Upper lobe of left lung (tissue), 6 donors: Measurements from ENCODE around the gene TMEM101. TPM values are rescaled to one million over a fixed set of nuclear protein-coding genes. Genes with fewer than 3 reads are reported as not detected.

Experiments used
- ATAC-seq, 2 donors: fragments of 200-7000 bp; cut with Tn5 transposase; one replicate each; pipeline ENCODE4 v1.9.1; 2022; ENCODE audit warnings: mild to moderate bottlenecking in 2 of 2, moderate library complexity in 2 of 2; ENCODE audit not compliant: low FRiP score in 2 of 2
- DNase-seq, 2 donors: peaks; one replicate each; pipeline ENCODE4 v3.0.0-alpha.2; 2019 to 2020
- H3K27ac ChIP-seq, 4 donors: fragments of 200-600 bp; sonication (generic); one replicate each; pipeline ENCODE4 v1.5.1; 2016 to 2019
- H3K27me3 ChIP-seq, 4 donors: fragments of 200-600 bp; sonication (generic); one replicate each; pipeline ENCODE4 v1.5.1; 2017 to 2019
- H3K36me3 ChIP-seq, 4 donors: fragments of 200-600 bp; sonication (generic); one replicate each; pipeline ENCODE4 v1.5.1; 2016 to 2019
- H3K4me1 ChIP-seq, 4 donors: fragments of 200-600 bp; sonication (generic); one replicate each; pipeline ENCODE4 v1.5.1; 2018 to 2019
- H3K4me3 ChIP-seq, 4 donors: fragments of 200-600 bp; sonication (generic); one replicate each; pipeline ENCODE4 v1.5.1; 2017 to 2019; ENCODE audit warnings: mild to moderate bottlenecking in 2 of 4, moderate library complexity in 1 of 4
- H3K9me3 ChIP-seq, 4 donors: fragments of 200-600 bp; sonication (generic); one replicate each; pipeline ENCODE4 v1.5.1; 2018 to 2019
- CTCF ChIP-seq, 6 experiments: fragments of 450-650 bp in 4 of 6; fragments of 200-600 bp in 2 of 6; sonication (generic) in 2 of 6; IDR thresholded peaks; one replicate each; pipeline ENCODE4 v1.5.1; 2016 to 2019; ENCODE audit warnings: antibody characterized with exemption in 6 of 6
- EP300 ChIP-seq, 4 donors: sonication (generic); formaldehyde crosslinking; IDR thresholded peaks; one replicate each; pipeline ENCODE4 v1.5.1; 2017; ENCODE audit warnings: antibody characterized with exemption in 4 of 4, control low read depth in 2 of 4
- POLR2A ChIP-seq, 4 donors: fragments of 450-650 bp; IDR thresholded peaks; one replicate each; pipeline ENCODE4 v1.5.1; 2016 to 2017; ENCODE audit warnings: antibody characterized with exemption in 4 of 4, mild to moderate bottlenecking in 2 of 4
- POLR2AphosphoS5 ChIP-seq, 2 donors: sonication (generic); formaldehyde crosslinking; IDR thresholded peaks; one replicate each; pipeline ENCODE4 v1.5.1; 2017; ENCODE audit warnings: antibody characterized with exemption in 2 of 2
- WGBS, 2 donors: methylation state at CpG; one replicate each; pipeline ENCODE4 v1.1.5; 2017 to 2018; 5-methylcytosine and 5-hydroxymethylcytosine counted together
- total RNA-seq, 6 donors: library from RNA; depleted of rRNA in 4 of 6; stranded (reverse); fragments of >200 nt in 4 of 6; gene quantifications; one replicate each; pipeline versions ENCODE4 v1.1.0 to v1.2.1, GENCODE V29; 2016 to 2021
- donor health status: DM: no; HTN: no; CAD: no; lungs with moderate emphysema.
- donor health status: DM: no; HTN: yes; CAD: no; lungs with severe emphysema.

Gene TMEM101
- total RNA-seq, 6 donors from 2014 or later: 10.5 to 36.9 (median 29.1) TPM

GRCh38 chr17:44006598-44007345, 8.0 kb downstream of the TMEM101 start:
- DNase-seq (peak; percentile 100), ATAC-seq (peak; percentile 95 to 96)
- Histone ChIP-seq H3K4me3 (peak overlapping the region; percentile 44 to 66 (median 58)), H3K9me3 (no peaks in the 10 kb centered on the region), H3K4me1 (peaks cover 32 to 48% (median 34%) of the 10 kb centered on the region in 4 donors), H3K27ac (peak overlapping the region; percentile 46 to 81 (median 76)), H3K27me3 (peaks cover 0 to 20% (median 14%) of the 10 kb centered on the region in 4 donors), H3K36me3 (peaks cover 0 to 15% (median 5%) of the 10 kb centered on the region in 4 donors)
- TF ChIP-seq POLR2AphosphoS5 (IDR thresholded peaks at IDR 0.05) (peak; percentile 39 to 53), CTCF (IDR thresholded peaks at IDR 0.05) (peak in 4 of 6 experiments; percentile 28 to 70 (median 49)), POLR2A (IDR thresholded peaks at IDR 0.05) (peak in 2 of 4 donors; percentile 47 to 55), EP300 (IDR thresholded peaks at IDR 0.05) (no peak)
- WGBS, 2 donors: 0 to 1% methylated on average over 29 to 37 of the region's 40 CpGs

DNA sequence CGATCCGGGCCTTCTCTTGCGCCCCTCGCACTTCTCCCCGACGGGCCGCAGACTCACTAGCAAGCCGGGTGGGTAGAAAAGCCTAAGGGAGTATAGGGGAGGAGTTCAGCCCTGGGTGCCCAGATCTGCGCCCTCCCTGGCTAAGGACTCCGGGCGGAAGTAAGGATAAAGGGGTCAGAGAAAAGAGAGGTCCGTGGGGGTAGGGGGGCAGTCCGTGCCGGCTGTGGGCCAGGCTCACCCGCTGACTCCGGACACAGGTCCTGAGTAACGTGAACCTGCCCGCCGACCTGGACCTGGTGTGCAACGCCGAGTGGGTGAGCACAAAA, 8.5 kb downstream of the TMEM101 start:
- peaks cover 0 to 12% (median 4%) of the 10 kb centered on the region in 4 donors for H3K36me3 ChIP-seq
- DNase-seq: no peak
- H3K9me3 ChIP-seq: no peaks in the 10 kb centered on the region
- peaks cover 0 to 20% (median 14%) of the 10 kb centered on the region in 4 donors for H3K27me3 ChIP-seq
- H3K27ac ChIP-seq: peak overlapping the region; percentile 46 to 81 (median 76)
- TF ChIP-seq CTCF (IDR thresholded peaks at IDR 0.05) (no peak), POLR2A (IDR thresholded peaks at IDR 0.05) (no peak), EP300 (IDR thresholded peaks at IDR 0.05) (no peak), POLR2AphosphoS5 (IDR thresholded peaks at IDR 0.05) (no peak)
- WGBS, 2 donors: 2 to 4% methylated on average over 21 of the region's 21 CpGs
- peak in 1 of 2 donors; percentile 4 for ATAC-seq
- peak overlapping the region; percentile 44 to 66 (median 58) for H3K4me3 ChIP-seq
- H3K4me1 ChIP-seq: peaks cover 32 to 48% (median 34%) of the 10 kb centered on the region in 4 donors

DNA sequence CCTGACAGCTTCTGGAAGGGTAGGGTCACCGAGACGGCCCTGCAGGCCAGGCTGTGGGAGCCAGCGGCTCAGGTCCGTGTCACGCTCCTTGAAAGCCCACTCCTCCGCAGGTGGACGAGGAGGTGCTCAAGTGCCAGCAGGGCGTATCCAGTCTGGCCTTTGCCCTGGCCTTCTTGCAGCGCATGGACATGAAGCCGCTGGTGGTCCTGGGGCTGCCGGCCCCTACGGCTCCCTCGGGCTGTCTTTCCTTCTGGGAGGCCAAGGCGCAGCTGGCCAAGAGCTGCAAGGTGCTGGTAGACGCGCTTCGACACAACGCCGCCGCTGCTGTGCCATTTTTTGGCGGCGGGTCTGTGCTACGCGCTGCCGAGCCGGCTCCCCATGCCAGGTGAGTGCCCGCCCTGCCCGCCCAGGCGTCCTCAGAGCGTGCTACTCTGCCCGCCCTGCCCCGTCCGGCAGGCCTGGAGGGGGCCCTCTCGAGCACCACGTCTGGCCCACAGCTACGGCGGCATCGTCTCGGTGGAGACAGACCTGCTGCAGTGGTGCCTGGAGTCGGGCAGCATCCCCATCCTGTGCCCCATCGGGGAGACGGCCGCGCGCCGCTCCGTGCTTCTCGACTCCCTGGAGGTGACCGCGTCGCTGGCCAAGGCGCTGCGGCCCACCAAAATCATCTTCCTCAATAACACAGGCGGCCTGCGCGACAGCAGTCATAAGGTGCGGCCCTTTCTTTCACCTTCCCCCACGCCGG, 9.1 kb downstream of the TMEM101 start:
- Histone ChIP-seq H3K27ac (peak overlapping the region; percentile 46 to 81 (median 76)), H3K27me3 (peaks cover 0 to 20% (median 14%) of the 10 kb centered on the region in 4 donors), H3K9me3 (no peaks in the 10 kb centered on the region), H3K36me3 (peaks cover 0 to 12% (median 4%) of the 10 kb centered on the region in 4 donors), H3K4me3 (peak overlapping the region; percentile 44 to 66 (median 58)), H3K4me1 (peaks cover 32 to 44% (median 34%) of the 10 kb centered on the region in 4 donors)
- WGBS, 2 donors: 11 to 18% methylated on average over 10 to 33 of the region's 59 CpGs
- TF ChIP-seq EP300 (IDR thresholded peaks at IDR 0.05) (no peak), POLR2A (IDR thresholded peaks at IDR 0.05) (no peak), CTCF (IDR thresholded peaks at IDR 0.05) (peak in 2 of 6 experiments; percentile 8 to 13), POLR2AphosphoS5 (IDR thresholded peaks at IDR 0.05) (no peak)
- DNase-seq: peak; percentile 70 to 91
- peak; percentile 40 to 72 for ATAC-seq

DNA sequence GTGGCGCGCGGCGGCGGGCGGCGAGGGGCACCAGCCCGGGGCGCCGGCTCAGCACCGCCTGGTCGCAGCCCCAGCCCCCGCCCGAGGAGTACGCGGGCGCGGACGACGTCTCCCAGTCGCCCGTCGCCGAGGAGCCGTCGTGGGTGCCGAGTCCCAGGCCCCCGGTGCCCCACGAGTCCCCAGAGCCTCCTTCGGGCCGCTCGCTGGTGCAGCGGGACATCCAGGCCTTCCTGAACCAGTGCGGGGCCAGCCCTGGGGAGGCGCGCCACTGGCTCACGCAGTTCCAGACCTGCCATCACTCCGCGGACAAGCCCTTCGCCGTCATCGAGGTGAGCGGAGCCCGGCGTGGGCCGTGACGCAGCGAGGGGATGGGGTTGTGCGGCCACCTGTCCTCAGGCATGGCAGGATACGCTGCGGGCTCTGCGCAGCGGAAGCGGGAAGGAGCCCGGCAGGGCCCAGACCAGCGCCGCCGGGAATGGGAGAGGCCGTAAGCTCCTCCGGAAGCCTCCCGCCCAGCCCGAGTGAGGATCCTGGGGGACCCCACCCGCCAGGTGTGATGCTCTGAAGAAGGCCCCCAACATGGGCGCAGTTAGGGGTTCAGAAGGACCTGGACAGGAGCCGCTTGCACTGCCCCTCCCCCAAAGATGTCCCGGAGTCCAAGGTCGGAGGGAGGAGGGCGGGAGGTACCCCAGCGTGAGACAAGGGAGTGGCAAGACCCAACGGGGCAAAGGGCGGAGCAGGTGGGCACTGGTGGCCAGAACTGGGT, 9.8 kb downstream of the TMEM101 start:
- Histone ChIP-seq H3K36me3 (peaks cover 0 to 6% (median 3%) of the 10 kb centered on the region in 4 donors), H3K4me1 (peaks cover 32 to 44% (median 34%) of the 10 kb centered on the region in 4 donors), H3K27ac (peak overlapping the region in 3 of 4 donors; percentile 49 to 81 (median 78)), H3K27me3 (peaks cover 0 to 20% (median 14%) of the 10 kb centered on the region in 4 donors), H3K9me3 (no peaks in the 10 kb centered on the region), H3K4me3 (peak overlapping the region; percentile 25 to 66 (median 53))
- ATAC-seq (no peak), DNase-seq (peak in 1 of 2 donors; percentile 89)
- 0 to 21% methylated on average over 2 to 9 of the region's 71 CpGs for WGBS, 2 donors
- no peak for TF ChIP-seq POLR2A (IDR thresholded peaks at IDR 0.05)
